NB4 (cell line): ENCODE data around the gene LRRC27.

Experiments
- MYC ChIP-seq: IDR thresholded peaks from 2 replicates; pipeline ENCODE4 v1.6.1; 2011; ENCODE audit warnings: low read depth, low read length
- POLR2A ChIP-seq: IDR thresholded peaks from 2 replicates; pipeline ENCODE4 v1.6.1; 2011; ENCODE audit warnings: mild to moderate bottlenecking; ENCODE audit not compliant: insufficient read length; ENCODE audit errors: extremely low read depth
- TF ChIP-seq, protein P1 (sequence below): IDR thresholded peaks from one replicate; pipeline ENCODE4 v1.5.1; 2012; ENCODE audit warnings: low read depth, low read length

DNA sequence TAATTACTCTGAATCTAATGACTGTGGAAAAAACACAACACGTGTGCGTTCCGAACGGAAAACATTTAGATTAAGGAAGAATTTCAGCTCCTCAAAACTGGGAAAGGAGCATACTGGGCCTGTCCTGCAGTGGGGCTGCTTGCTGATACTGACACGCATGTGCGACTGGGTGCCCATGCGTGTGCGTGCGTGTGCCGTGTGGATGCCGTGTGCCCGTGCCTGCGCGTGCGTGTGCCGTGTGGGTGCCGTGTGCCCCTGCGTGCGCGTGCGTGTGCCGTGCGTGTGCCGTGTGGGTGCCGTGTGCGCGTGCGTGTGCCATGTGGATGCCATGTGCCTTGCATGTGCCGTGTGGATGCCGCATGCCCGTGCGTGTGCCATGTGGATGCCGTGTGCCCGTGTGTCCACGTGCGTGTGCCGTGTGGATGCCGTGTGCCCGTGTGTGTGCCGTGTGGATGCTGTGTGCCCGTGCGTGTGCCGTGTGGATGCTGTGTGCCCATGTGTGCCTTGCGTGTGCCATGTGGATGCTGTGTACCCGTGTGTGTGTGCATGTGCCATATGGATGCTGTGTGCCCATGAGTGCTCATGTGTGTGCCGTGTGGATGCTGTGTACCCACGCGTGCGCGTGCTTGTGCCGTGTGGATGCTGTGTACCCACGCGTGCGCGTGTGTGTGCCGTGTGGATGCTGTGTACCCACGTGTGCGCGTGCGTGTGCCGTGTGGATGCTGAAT, 93.2 kb downstream of the LRRC27 start:
- TF ChIP-seq POLR2A (no peak), MYC (no peak)
- TF ChIP-seq, protein P1, sequence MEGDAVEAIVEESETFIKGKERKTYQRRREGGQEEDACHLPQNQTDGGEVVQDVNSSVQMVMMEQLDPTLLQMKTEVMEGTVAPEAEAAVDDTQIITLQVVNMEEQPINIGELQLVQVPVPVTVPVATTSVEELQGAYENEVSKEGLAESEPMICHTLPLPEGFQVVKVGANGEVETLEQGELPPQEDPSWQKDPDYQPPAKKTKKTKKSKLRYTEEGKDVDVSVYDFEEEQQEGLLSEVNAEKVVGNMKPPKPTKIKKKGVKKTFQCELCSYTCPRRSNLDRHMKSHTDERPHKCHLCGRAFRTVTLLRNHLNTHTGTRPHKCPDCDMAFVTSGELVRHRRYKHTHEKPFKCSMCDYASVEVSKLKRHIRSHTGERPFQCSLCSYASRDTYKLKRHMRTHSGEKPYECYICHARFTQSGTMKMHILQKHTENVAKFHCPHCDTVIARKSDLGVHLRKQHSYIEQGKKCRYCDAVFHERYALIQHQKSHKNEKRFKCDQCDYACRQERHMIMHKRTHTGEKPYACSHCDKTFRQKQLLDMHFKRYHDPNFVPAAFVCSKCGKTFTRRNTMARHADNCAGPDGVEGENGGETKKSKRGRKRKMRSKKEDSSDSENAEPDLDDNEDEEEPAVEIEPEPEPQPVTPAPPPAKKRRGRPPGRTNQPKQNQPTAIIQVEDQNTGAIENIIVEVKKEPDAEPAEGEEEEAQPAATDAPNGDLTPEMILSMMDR: no peak
